ENCODE data around the gene PTPRT. TPM values are rescaled to one million over a fixed set of nuclear protein-coding genes. Genes with fewer than 3 reads are reported as not detected.

PTPRT gene
- total and polyA plus RNA-seq, 2 of the 4 experiments (the other 2 are of a cell fraction), result not detected

- Histone ChIP-seq H3K9me3 (ENCODE audit: control insufficient read depth, insufficient read depth, low read length) (peaks cover 20% of the 10 kb centered on the region), H3K4me1 (ENCODE audit: control insufficient read depth, insufficient read depth, low read length) (no peaks in the 10 kb centered on the region), H2AK5ac (ENCODE audit: low read depth, low read length) (no peak overlapping the region), H2BK120ac (ENCODE audit: low read depth, low read length) (no peak overlapping the region), H3K14ac (replicated peaks; ENCODE audit: low read depth, low read length) (no peak overlapping the region), H3K27ac (ENCODE audit: insufficient read depth, low read length) (no peak overlapping the region), H2AK9ac (replicated peaks; ENCODE audit: low read depth, low read length, poor library complexity) (no peak overlapping the region), H3K18ac (ENCODE audit: low read depth, low read length) (no peak overlapping the region), H3K23ac (ENCODE audit: low read depth, low read length) (no peak overlapping the region), H3K56ac (ENCODE audit: extremely low read depth, insufficient read depth, low read length) (no peak overlapping the region), H3K27me3 (ENCODE audit: control insufficient read depth, insufficient read depth, low read length) (no peaks in the 10 kb centered on the region), H2AFZ (replicated peaks; ENCODE audit: low read length, poor library complexity) (no peak overlapping the region), H3K4me2 (ENCODE audit: low read depth, low read length) (no peak overlapping the region), H2BK15ac (ENCODE audit: low read depth, low read length) (no peak overlapping the region), H4K5ac (ENCODE audit: low read depth, low read length) (no peak overlapping the region), H4K8ac (ENCODE audit: low read depth in 2 of 2, low read length in 2 of 2) (no peak overlapping the region), H4K91ac (ENCODE audit: insufficient read depth, low read depth, low read length) (no peak overlapping the region), H3K9ac (ENCODE audit: low read depth, low read length) (no peak overlapping the region), H3K36me3 (ENCODE audit: control insufficient read depth, insufficient read depth, low read length) (no peaks in the 10 kb centered on the region), H3K4ac (ENCODE audit: low read depth, low read length) (no peak overlapping the region), H2BK5ac (ENCODE audit: low read depth, low read length, poor library complexity, severe bottlenecking) (no peak overlapping the region), H3K4me3 (ENCODE audit: insufficient read depth, low read depth, low read length) (no peak overlapping the region), H3K9me1 (ENCODE audit: insufficient read depth, low read length) (no peaks in the 10 kb centered on the region), H3K79me1 (ENCODE audit: low read depth in 1 of 2, low read length in 2 of 2) (no peaks in the 10 kb centered on the region), H2BK20ac (ENCODE audit: low read depth, low read length) (no peak overlapping the region), H4K20me1 (ENCODE audit: insufficient read depth, low read length) (no peaks in the 10 kb centered on the region)
- WGBS, 2 experiments (ENCODE audit: extremely low coverage in 2 of 2, insufficient read length in 1 of 2), result no CpG with 5 or more reads among the region's 6 CpGs
- DNase-seq, result no peak
- dilution Hi-C loops (cut with HindIII; ENCODE audit: low sequenced_read_pairs, unreplicated experiment) (no loop called here), intact Hi-C loops (cut with micrococcal nuclease) (no loop called here), in situ Hi-C loops (cut with MboI; ENCODE audit: low sequenced_read_pairs) (no loop called here)
- TF ChIP-seq BHLHE40 (IDR thresholded peaks at IDR 0.05; ENCODE audit: low read depth, low read length) (no peak), MAZ (IDR thresholded peaks at IDR 0.05; ENCODE audit: borderline replicate concordance, low read depth, low read length) (no peak), MAFK (IDR thresholded peaks at IDR 0.05; ENCODE audit: low read depth, low read length) (no peak), CHD1 (IDR thresholded peaks at IDR 0.05; ENCODE audit: low read depth, low read length) (no peak), RFX5 (IDR thresholded peaks at IDR 0.05; ENCODE audit: low read depth, low read length) (no peak), CEBPB (IDR thresholded peaks at IDR 0.05; ENCODE audit: low read depth, low read length) (no peak), ELK1 (IDR thresholded peaks at IDR 0.05; ENCODE audit: borderline replicate concordance, low read depth, low read length) (no peak)
- POLR2A ChIA-PET (ENCODE audit: unreplicated experiment), result interaction anchor here (0.6 kb wide), 1 partner anchor 530 kb away, joined by 4 read pairs; no protein-coding TSS in a partner anchor
- CTCF ChIA-PET, result no interaction called here
- BruUV-seq (replicated peaks), result no TSS peak
- ATAC-seq (ENCODE audit: low read depth), result no peak
These were observed 747.0 kb downstream of the PTPRT start for GRCh38 chr20:42442716-42443115.

Data from IMR-90 (cell line).